OCI-LY7 (cell line): ENCODE measurements around the gene LRRC51. TPM values are rescaled to one million over a fixed set of nuclear protein-coding genes. Genes with fewer than 3 reads are reported as not detected.

Experiments
- BruUV-seq: library from RNA; stranded (reverse); fragments of 400-500 nt; replicated peaks from 2 replicates; lab custom pipeline; 2021; lab: Mats Ljungman, UMichigan
- CTCF ChIA-PET: fragments of 300-600 bp; sonication (Branson Sonifier 250); formaldehyde crosslinking; loops from one replicate; lab custom pipeline; 2022; ENCODE audit warnings: antibody characterized with exemption; ENCODE audit not compliant: unreplicated experiment; lab: Charles Lee
- POLR2A ChIA-PET: fragments of 300-600 bp; sonication (Branson Sonifier 250); formaldehyde crosslinking; loops from one replicate; lab custom pipeline; 2022; ENCODE audit warnings: antibody characterized with exemption; lab: Charles Lee
- DNase-seq: peaks from one replicate; pipeline ENCODE4 v3.0.0-alpha.2; 2015; ENCODE audit warnings: low spot score
- H2AFZ ChIP-seq: fragments of 200-600 bp; sonication (generic), shearing (Covaris generic); 2 replicates; pipeline ENCODE4 v1.6.1; 2014; ENCODE audit warnings: mild to moderate bottlenecking, antibody characterized with exemption, low read length, moderate library complexity
- H3K27ac ChIP-seq: fragments of 200-600 bp; sonication (generic); 2 replicates; pipeline ENCODE4 v1.5.1; 2014; ENCODE audit warnings: mixed run types, low read depth, mild to moderate bottlenecking, moderate library complexity, low read length, inconsistent platforms; ENCODE audit not compliant: poor library complexity, severe bottlenecking
- H3K36me3 ChIP-seq: fragments of 200-600 bp; sonication (generic); 2 replicates; pipeline ENCODE4 v1.6.1; 2014; ENCODE audit warnings: mild to moderate bottlenecking, antibody characterized with exemption, low read length, moderate library complexity, mixed read lengths; ENCODE audit not compliant: insufficient read depth
- H3K4me1 ChIP-seq: fragments of 200-600 bp; sonication (generic); 2 replicates; pipeline ENCODE4 v1.5.1; 2014; ENCODE audit warnings: mild to moderate bottlenecking, low read length; ENCODE audit not compliant: insufficient read depth, poor library complexity, severe bottlenecking
- H3K4me2 ChIP-seq: fragments of 200-600 bp; sonication (generic); 2 replicates; pipeline ENCODE4 v1.6.1; 2014; ENCODE audit warnings: mild to moderate bottlenecking, low read length
- H3K4me3 ChIP-seq: fragments of 200-600 bp; sonication (generic); 2 replicates; pipeline ENCODE4 v1.5.1; 2014; ENCODE audit warnings: mild to moderate bottlenecking, low read depth, low read length; ENCODE audit not compliant: poor library complexity, severe bottlenecking
- H3K79me2 ChIP-seq: fragments of 200-600 bp; sonication (generic); 2 replicates; pipeline ENCODE4 v1.6.1; 2016; ENCODE audit warnings: low read depth, mild to moderate bottlenecking, low read length, moderate library complexity, mixed read lengths; ENCODE audit not compliant: insufficient read depth
- H3K9me2 ChIP-seq: fragments of 200-600 bp; sonication (generic); 2 replicates; pipeline ENCODE4 v1.6.1; 2016; ENCODE audit warnings: mild to moderate bottlenecking, low read length, mixed read lengths; ENCODE audit not compliant: insufficient read depth
- H3K9me3 ChIP-seq: fragments of 200-600 bp; sonication (generic); 2 replicates; pipeline ENCODE4 v1.6.1; 2014; ENCODE audit warnings: mild to moderate bottlenecking, mixed run types, low read length, mixed read lengths
- H4K20me1 ChIP-seq: fragments of 200-600 bp; sonication (generic); 2 replicates; pipeline ENCODE4 v1.6.1; 2014; ENCODE audit warnings: mild to moderate bottlenecking, antibody characterized with exemption, low read length, moderate library complexity, mixed read lengths; ENCODE audit not compliant: insufficient read depth
- EZH2phosphoT487 ChIP-seq: fragments of 200-600 bp; sonication (generic); IDR thresholded peaks from 2 replicates; pipeline ENCODE4 v1.6.1; 2018; ENCODE audit warnings: low read depth, borderline replicate concordance, mild to moderate bottlenecking, mixed run types, antibody characterized with exemption, low read length, moderate library complexity, mixed read lengths
- intact Hi-C: fragments of 100-400 bp; cut with micrococcal nuclease; formaldehyde crosslinking; loops from one replicate; pipeline ENCODE4 v1.10.0; 2022; ENCODE audit not compliant: unreplicated experiment
- total RNA-seq, 2 experiments: library from RNA; depleted of rRNA in 1 of 2; stranded (reverse); fragments of >200 nt in 1 of 2; shearing (Covaris generic) in 1 of 2; gene quantifications; 2 replicates each; pipeline ENCODE4 v1.2.3, GENCODE V29; 2014 to 2022
- TF ChIP-seq, protein P1 (sequence below): fragments of 200-600 bp; sonication (generic); conservative IDR thresholded peaks from 2 replicates; pipeline ENCODE4 v1.5.1; 2014; ENCODE audit warnings: mild to moderate bottlenecking, antibody characterized with exemption, low read length, moderate library complexity, mixed read lengths

Gene LRRC51
- total RNA-seq, 2 experiments from 2014 or later = 9.9 to 15.3 TPM

DNA sequence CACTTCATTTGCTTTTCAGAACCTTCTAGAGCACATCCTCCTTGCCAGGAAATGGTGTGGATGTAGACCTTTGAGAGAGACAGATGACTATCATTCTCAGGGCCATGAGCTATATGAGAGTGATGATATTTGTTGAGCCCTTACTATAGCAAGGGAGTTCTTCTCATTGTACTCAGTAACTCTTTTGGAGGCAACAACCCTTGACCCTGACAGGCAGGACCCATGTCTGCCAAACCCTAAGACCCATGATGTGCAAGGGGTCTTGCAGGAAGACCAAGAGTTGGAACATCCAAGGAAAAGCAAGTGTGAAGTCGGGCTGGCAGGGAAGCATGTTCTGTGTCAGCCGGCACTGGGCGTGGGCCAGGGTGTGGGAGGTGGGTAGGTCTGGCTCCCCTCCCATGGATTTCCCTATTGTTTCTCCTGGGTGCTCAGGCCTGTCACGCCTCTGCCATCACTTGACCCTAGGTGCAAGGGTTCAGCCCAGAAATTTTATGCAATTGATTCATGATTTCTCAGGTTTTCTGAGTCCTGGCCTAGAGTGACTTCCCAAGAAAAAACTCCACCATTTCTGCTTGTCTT lies 56.1 kb downstream of the LRRC51 start:
- no peak overlapping the region for H2AFZ ChIP-seq
- H3K9me3 ChIP-seq = no peaks in the 10 kb centered on the region
- CTCF ChIA-PET = no interaction called here
- BruUV-seq = no TSS peak
- no peak overlapping the region for H3K27ac ChIP-seq
- TF ChIP-seq, protein P1, sequence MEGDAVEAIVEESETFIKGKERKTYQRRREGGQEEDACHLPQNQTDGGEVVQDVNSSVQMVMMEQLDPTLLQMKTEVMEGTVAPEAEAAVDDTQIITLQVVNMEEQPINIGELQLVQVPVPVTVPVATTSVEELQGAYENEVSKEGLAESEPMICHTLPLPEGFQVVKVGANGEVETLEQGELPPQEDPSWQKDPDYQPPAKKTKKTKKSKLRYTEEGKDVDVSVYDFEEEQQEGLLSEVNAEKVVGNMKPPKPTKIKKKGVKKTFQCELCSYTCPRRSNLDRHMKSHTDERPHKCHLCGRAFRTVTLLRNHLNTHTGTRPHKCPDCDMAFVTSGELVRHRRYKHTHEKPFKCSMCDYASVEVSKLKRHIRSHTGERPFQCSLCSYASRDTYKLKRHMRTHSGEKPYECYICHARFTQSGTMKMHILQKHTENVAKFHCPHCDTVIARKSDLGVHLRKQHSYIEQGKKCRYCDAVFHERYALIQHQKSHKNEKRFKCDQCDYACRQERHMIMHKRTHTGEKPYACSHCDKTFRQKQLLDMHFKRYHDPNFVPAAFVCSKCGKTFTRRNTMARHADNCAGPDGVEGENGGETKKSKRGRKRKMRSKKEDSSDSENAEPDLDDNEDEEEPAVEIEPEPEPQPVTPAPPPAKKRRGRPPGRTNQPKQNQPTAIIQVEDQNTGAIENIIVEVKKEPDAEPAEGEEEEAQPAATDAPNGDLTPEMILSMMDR = no peak
- no peak for TF ChIP-seq EZH2phosphoT487
- H3K36me3 ChIP-seq = no peaks in the 10 kb centered on the region
- POLR2A ChIA-PET = no interaction called here
- H3K79me2 ChIP-seq = no peaks in the 10 kb centered on the region
- intact Hi-C loops = no loop called here
- no peaks in the 10 kb centered on the region for H3K4me1 ChIP-seq
- no peak for DNase-seq
- no peak overlapping the region for H3K4me3 ChIP-seq
- no peaks in the 10 kb centered on the region for H3K9me2 ChIP-seq
- no peak overlapping the region for H3K4me2 ChIP-seq
- H4K20me1 ChIP-seq = no peaks in the 10 kb centered on the region

DNA sequence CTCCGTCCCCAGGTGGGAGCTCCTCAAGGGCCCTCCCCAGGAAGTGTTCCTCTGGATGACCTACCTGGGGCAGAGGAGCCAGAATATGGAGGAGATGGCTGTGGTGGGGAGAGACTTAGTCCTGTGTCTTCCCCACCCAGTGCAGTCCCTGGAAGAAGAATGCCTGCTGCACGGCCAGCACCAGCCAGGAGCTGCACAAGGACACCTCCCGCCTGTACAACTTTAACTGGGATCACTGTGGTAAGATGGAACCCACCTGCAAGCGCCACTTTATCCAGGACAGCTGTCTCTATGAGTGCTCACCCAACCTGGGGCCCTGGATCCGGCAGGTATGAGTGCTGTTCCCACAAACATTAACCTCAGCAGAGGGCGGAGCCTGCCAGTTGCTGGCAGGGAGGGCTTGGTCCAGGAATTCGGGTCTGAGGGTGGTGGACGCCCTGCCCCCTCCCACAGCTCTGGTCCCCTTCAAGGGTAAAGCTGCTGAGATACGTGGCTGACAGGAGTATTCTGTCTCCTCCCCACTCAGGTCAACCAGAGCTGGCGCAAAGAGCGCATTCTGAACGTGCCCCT lies 58.3 kb downstream of the LRRC51 start:
- TF ChIP-seq, protein P1 = no peak
- no peak for TF ChIP-seq EZH2phosphoT487
- Histone ChIP-seq H3K36me3 (no peaks in the 10 kb centered on the region), H3K4me3 (no peak overlapping the region), H3K4me1 (no peaks in the 10 kb centered on the region), H3K27ac (no peak overlapping the region), H3K9me3 (no peaks in the 10 kb centered on the region), H3K9me2 (no peaks in the 10 kb centered on the region), H2AFZ (no peak overlapping the region), H3K4me2 (no peak overlapping the region), H4K20me1 (no peaks in the 10 kb centered on the region), H3K79me2 (no peaks in the 10 kb centered on the region)
- ChIA-PET CTCF (no interaction called here), POLR2A (no interaction called here)
- intact Hi-C loops = no loop called here
- DNase-seq = no peak
- no TSS peak for BruUV-seq

DNA sequence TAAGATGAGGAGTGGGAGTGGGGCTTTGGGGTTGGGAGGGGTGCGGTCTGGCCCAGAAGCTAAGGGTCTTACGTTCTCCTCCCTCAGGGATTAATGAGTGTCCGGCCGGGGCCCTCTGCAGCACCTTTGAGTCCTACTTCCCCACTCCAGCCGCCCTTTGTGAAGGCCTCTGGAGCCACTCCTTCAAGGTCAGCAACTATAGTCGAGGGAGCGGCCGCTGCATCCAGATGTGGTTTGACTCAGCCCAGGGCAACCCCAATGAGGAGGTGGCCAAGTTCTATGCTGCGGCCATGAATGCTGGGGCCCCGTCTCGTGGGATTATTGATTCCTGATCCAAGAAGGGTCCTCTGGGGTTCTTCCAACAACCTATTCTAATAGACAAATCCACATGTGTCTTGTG lies 58.9 kb downstream of the LRRC51 start:
- Histone ChIP-seq H3K27ac (no peak overlapping the region), H3K36me3 (no peaks in the 10 kb centered on the region), H3K9me3 (no peaks in the 10 kb centered on the region), H2AFZ (no peak overlapping the region), H3K79me2 (no peaks in the 10 kb centered on the region), H3K4me2 (no peak overlapping the region), H3K9me2 (no peaks in the 10 kb centered on the region), H3K4me3 (no peak overlapping the region), H3K4me1 (no peaks in the 10 kb centered on the region), H4K20me1 (no peaks in the 10 kb centered on the region)
- TF ChIP-seq, protein P1 = no peak
- TF ChIP-seq EZH2phosphoT487 = no peak
- ChIA-PET CTCF (no interaction called here), POLR2A (no interaction called here)
- intact Hi-C loops = no loop called here
- no peak for DNase-seq
- BruUV-seq = no TSS peak
